ENCODE measurements around the gene MSH4. TPM values are rescaled to one million over a fixed set of nuclear protein-coding genes. Genes with fewer than 3 reads are reported as not detected.

MSH4 gene
- total RNA-seq, 2 experiments from 2014 or later, result 0.73 to 0.80 TPM

DNA sequence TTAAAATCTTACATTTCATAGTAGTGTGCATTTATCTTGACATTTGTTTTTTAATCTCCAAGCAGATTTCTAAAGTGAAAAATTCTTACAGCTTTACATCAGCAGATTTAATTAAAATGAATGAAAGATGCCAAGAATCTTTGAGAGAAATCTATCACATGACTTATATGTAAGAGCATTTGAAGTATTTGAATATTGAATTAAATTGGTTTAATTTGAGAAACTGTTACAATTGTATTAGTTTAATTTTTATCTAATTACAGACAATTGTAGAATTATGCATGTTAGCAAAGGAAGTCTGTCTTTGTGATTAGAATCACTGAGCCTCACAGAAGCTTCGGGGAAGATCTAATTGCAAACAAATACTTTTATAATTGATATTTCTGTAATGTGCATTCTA, 83.3 kb downstream of the MSH4 start:
- ChIA-PET POLR2A (no interaction called here), CTCF (ENCODE audit: unreplicated experiment) (no interaction called here)
- H3K4me2 ChIP-seq (ENCODE audit: low read length), result no peak overlapping the region
- TF ChIP-seq, protein P1, sequence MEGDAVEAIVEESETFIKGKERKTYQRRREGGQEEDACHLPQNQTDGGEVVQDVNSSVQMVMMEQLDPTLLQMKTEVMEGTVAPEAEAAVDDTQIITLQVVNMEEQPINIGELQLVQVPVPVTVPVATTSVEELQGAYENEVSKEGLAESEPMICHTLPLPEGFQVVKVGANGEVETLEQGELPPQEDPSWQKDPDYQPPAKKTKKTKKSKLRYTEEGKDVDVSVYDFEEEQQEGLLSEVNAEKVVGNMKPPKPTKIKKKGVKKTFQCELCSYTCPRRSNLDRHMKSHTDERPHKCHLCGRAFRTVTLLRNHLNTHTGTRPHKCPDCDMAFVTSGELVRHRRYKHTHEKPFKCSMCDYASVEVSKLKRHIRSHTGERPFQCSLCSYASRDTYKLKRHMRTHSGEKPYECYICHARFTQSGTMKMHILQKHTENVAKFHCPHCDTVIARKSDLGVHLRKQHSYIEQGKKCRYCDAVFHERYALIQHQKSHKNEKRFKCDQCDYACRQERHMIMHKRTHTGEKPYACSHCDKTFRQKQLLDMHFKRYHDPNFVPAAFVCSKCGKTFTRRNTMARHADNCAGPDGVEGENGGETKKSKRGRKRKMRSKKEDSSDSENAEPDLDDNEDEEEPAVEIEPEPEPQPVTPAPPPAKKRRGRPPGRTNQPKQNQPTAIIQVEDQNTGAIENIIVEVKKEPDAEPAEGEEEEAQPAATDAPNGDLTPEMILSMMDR (conservative IDR thresholded peaks at IDR 0.05; ENCODE audit: low read length), result no peak
- no peak for TF ChIP-seq EZH2phosphoT487 (IDR thresholded peaks at IDR 0.05; ENCODE audit: borderline replicate concordance, low read depth, low read length)
- no peak for DNase-seq (ENCODE audit: low spot score)
- no peak overlapping the region for H2AFZ ChIP-seq (ENCODE audit: low read length)
- H3K4me3 ChIP-seq (ENCODE audit: low read depth, low read length, poor library complexity, severe bottlenecking), result no peak overlapping the region
- no peaks in the 10 kb centered on the region for H3K9me3 ChIP-seq (ENCODE audit: low read length)
- intact Hi-C loops (cut with micrococcal nuclease; ENCODE audit: unreplicated experiment), result no loop called here
- no TSS peak for BruUV-seq (replicated peaks)
- H3K36me3 ChIP-seq (ENCODE audit: insufficient read depth, low read length), result no peaks in the 10 kb centered on the region
- H3K79me2 ChIP-seq (ENCODE audit: insufficient read depth, low read depth, low read length), result no peaks in the 10 kb centered on the region
- H3K27ac ChIP-seq (ENCODE audit: low read depth, low read length, poor library complexity, severe bottlenecking), result no peak overlapping the region
- no peaks in the 10 kb centered on the region for H3K4me1 ChIP-seq (ENCODE audit: insufficient read depth, low read length, poor library complexity, severe bottlenecking)
- no peaks in the 10 kb centered on the region for H3K9me2 ChIP-seq (ENCODE audit: insufficient read depth, low read length)
- H4K20me1 ChIP-seq (ENCODE audit: insufficient read depth, low read length), result no peaks in the 10 kb centered on the region

DNA sequence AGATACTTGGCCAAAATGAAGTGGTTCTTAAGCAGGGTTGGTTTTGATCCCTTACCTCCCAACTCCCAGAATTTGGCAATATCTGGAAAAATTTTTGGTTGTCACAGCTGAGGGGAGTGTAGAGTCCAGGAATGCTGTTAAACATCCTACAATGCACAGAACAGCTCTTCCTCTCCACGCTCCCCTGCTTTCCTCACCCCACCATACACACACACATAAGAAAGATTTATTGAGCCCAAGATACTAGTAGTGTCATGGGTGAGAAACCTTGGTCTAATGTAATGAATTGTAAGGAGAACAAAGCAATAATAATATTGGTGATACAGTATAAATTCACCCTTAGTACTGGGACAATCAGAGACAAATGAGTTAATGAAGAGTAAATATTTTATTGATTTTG, 87.8 kb downstream of the MSH4 start:
- no peak overlapping the region for H2AFZ ChIP-seq (ENCODE audit: low read length)
- no peaks in the 10 kb centered on the region for H3K4me1 ChIP-seq (ENCODE audit: insufficient read depth, low read length, poor library complexity, severe bottlenecking)
- DNase-seq (ENCODE audit: low spot score), result no peak
- TF ChIP-seq EZH2phosphoT487 (IDR thresholded peaks at IDR 0.05; ENCODE audit: borderline replicate concordance, low read depth, low read length), result no peak
- TF ChIP-seq, protein P1 (conservative IDR thresholded peaks at IDR 0.05; ENCODE audit: low read length), result no peak
- no peaks in the 10 kb centered on the region for H3K36me3 ChIP-seq (ENCODE audit: insufficient read depth, low read length)
- ChIA-PET POLR2A (interaction anchor here (0.6 kb wide), 2 partner anchors 1364 to 1454 kb away, joined by 3 read pairs; no protein-coding TSS in a partner anchor), CTCF (ENCODE audit: unreplicated experiment) (no interaction called here)
- no peaks in the 10 kb centered on the region for H3K9me2 ChIP-seq (ENCODE audit: insufficient read depth, low read length)
- no peak overlapping the region for H3K27ac ChIP-seq (ENCODE audit: low read depth, low read length, poor library complexity, severe bottlenecking)
- H3K4me3 ChIP-seq (ENCODE audit: low read depth, low read length, poor library complexity, severe bottlenecking), result no peak overlapping the region
- H4K20me1 ChIP-seq (ENCODE audit: insufficient read depth, low read length), result no peaks in the 10 kb centered on the region
- H3K79me2 ChIP-seq (ENCODE audit: insufficient read depth, low read depth, low read length), result no peaks in the 10 kb centered on the region
- no TSS peak for BruUV-seq (replicated peaks)
- intact Hi-C loops (cut with micrococcal nuclease; ENCODE audit: unreplicated experiment), result no loop called here
- no peak overlapping the region for H3K4me2 ChIP-seq (ENCODE audit: low read length)
- no peaks in the 10 kb centered on the region for H3K9me3 ChIP-seq (ENCODE audit: low read length)

DNA sequence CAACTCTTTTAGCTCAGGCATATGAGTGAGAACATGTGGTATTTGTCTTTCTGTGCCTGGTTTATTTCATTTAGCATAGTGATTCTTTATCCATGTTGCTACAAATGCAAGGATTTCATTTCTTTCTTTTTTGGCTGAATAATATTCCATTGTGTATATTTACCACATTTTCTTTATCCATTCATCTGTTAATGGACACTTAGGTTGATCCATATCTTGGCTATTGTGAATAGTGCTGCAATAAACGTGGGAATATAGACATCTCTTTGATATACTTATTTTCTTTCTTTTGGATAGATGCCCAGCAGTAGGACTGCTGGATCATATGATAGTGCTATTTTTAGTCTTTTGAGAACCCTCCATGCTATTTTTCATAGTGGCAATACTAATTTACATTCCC, 104.7 kb downstream of the MSH4 start:
- no peaks in the 10 kb centered on the region for H3K4me1 ChIP-seq (ENCODE audit: insufficient read depth, low read length, poor library complexity, severe bottlenecking)
- H2AFZ ChIP-seq (ENCODE audit: low read length), result no peak overlapping the region
- DNase-seq (ENCODE audit: low spot score), result no peak
- no peaks in the 10 kb centered on the region for H3K79me2 ChIP-seq (ENCODE audit: insufficient read depth, low read depth, low read length)
- ChIA-PET CTCF (ENCODE audit: unreplicated experiment) (no interaction called here), POLR2A (interaction anchor here (0.7 kb wide), 1 partner anchor 1702 kb away, joined by 3 read pairs; no protein-coding TSS in a partner anchor)
- BruUV-seq (replicated peaks), result no TSS peak
- H3K4me2 ChIP-seq (ENCODE audit: low read length), result no peak overlapping the region
- no peak overlapping the region for H3K4me3 ChIP-seq (ENCODE audit: low read depth, low read length, poor library complexity, severe bottlenecking)
- TF ChIP-seq EZH2phosphoT487 (IDR thresholded peaks at IDR 0.05; ENCODE audit: borderline replicate concordance, low read depth, low read length), result no peak
- TF ChIP-seq, protein P1 (conservative IDR thresholded peaks at IDR 0.05; ENCODE audit: low read length), result no peak
- H3K9me2 ChIP-seq (ENCODE audit: insufficient read depth, low read length), result no peaks in the 10 kb centered on the region
- intact Hi-C loops (cut with micrococcal nuclease; ENCODE audit: unreplicated experiment), result no loop called here
- no peaks in the 10 kb centered on the region for H3K36me3 ChIP-seq (ENCODE audit: insufficient read depth, low read length)
- H3K27ac ChIP-seq (ENCODE audit: low read depth, low read length, poor library complexity, severe bottlenecking), result no peak overlapping the region
- no peaks in the 10 kb centered on the region for H4K20me1 ChIP-seq (ENCODE audit: insufficient read depth, low read length)
- no peaks in the 10 kb centered on the region for H3K9me3 ChIP-seq (ENCODE audit: low read length)
